HG03039 (cell line): ENCODE results near the gene HEYL.

Experiments used
- ATAC-seq: cut with Tn5 transposase; IDR thresholded peaks from one replicate; pipeline ENCODE4 v1.9.1; 2021; ENCODE audit warnings: mild to moderate bottlenecking, moderate library complexity; ENCODE audit not compliant: unreplicated experiment

Gene HEYL

GRCh38 chr1:39642796-39643195 is 3.4 kb upstream of the HEYL start:
- no peak for ATAC-seq

GRCh38 chr1:39640861-39641260 is 1.4 kb upstream of the HEYL start:
- ATAC-seq, result no peak

GRCh38 chr1:39638965-39639304 is 508 bp downstream of the HEYL start:
- no peak for ATAC-seq

- ATAC-seq, result no peak
These were observed 2.1 kb downstream of the HEYL start for GRCh38 chr1:39637361-39637760.

- ATAC-seq, result no peak
These were observed 3.6 kb downstream of the HEYL start for GRCh38 chr1:39635871-39636210.

- no peak for ATAC-seq
These were observed 4.1 kb downstream of the HEYL start for GRCh38 chr1:39635205-39635870.

GRCh38 chr1:39633422-39633821 is 6.0 kb downstream of the HEYL start:
- no peak for ATAC-seq

GRCh38 chr1:39632682-39633417 is 6.6 kb downstream of the HEYL start:
- no peak for ATAC-seq

GRCh38 chr1:39632323-39632681 is 7.1 kb downstream of the HEYL start:
- ATAC-seq, result no peak

- ATAC-seq, result no peak
These were observed 7.8 kb downstream of the HEYL start for GRCh38 chr1:39631361-39632322.

- no peak for ATAC-seq
These were observed 10.6 kb downstream of the HEYL start for GRCh38 chr1:39628807-39629350.

- no peak for ATAC-seq
These were observed 12.8 kb downstream of the HEYL start for GRCh38 chr1:39626646-39627045.

- no peak for ATAC-seq
These were observed 13.8 kb downstream of the HEYL start for GRCh38 chr1:39625462-39626273.

- no peak for ATAC-seq
These were observed 14.4 kb downstream of the HEYL start for GRCh38 chr1:39625009-39625408.

- no peak for ATAC-seq
These were observed 16.4 kb downstream of the HEYL start for GRCh38 chr1:39623053-39623452.

GRCh38 chr1:39622427-39622826 is 17.0 kb downstream of the HEYL start:
- ATAC-seq, result no peak

- ATAC-seq, result no peak
These were observed 18.7 kb downstream of the HEYL start for GRCh38 chr1:39620659-39621165.

- ATAC-seq, result no peak
These were observed 21.9 kb downstream of the HEYL start for GRCh38 chr1:39617488-39618049.

- no peak for ATAC-seq
These were observed 24.3 kb downstream of the HEYL start for GRCh38 chr1:39615086-39615673.

- no peak for ATAC-seq
These were observed 25.0 kb downstream of the HEYL start for GRCh38 chr1:39614488-39614887.
